Dedifferentiated amniotic fluid mesenchymal stem cell (primary cell): ENCODE data around the gene CPEB1.

Experiments
- DNase-seq: peaks from one replicate; pipeline ENCODE4 v3.0.0-alpha.2; 2016; ENCODE audit errors: extremely low spot score

CPEB1 gene

GRCh38 chr15:82595203-82595602 lies 52.0 kb downstream of the CPEB1 start:
- DNase-seq = no peak

- no peak for DNase-seq
Observed at GRCh38 chr15:82587805-82588204, 59.4 kb downstream of the CPEB1 start.

- peak; percentile 66 for DNase-seq
Observed at GRCh38 chr15:82585072-82585471, 62.1 kb downstream of the CPEB1 start.

GRCh38 chr15:82580713-82581112 lies 66.5 kb downstream of the CPEB1 start:
- DNase-seq = no peak

DNA sequence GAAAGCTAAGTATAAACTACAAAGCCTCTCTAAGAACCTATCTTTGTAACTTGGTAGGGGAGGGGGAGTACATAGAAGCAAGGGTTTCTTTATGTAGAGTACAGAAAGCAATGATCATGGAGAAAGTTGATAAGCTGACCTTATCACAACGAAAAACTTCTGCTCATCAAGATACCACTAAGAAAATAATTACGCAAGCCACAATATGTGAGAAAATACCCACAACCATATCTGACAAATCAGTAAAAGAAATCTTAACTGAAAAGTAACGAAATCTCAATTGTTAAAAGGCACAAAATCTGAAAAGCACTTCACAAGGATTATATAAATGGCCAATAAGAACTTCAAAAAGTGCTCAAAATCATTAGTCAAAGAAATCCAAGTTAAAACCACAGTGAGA lies 71.8 kb downstream of the CPEB1 start:
- DNase-seq = no peak

- DNase-seq = no peak
Observed at GRCh38 chr15:82572986-82573385, 74.2 kb downstream of the CPEB1 start.

DNA sequence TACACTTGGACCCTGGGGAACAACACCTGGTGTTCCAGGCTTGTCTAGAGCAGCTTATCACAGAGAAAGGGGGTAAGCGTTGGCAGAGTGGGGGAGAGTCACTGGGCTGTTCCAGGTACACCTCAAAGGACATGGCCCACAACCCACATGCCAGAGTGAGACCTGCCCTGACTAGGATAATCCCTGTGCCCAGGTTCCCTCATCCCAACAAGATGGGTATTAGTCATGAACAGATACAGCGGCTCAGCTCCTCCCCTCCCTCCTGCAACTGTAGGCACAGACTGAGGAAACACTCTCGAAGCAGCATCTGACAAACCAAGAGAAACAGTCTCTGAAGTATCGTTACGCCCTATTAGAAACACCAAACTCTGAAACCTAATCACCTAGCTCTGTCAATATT lies 74.9 kb downstream of the CPEB1 start:
- DNase-seq = no peak

DNA sequence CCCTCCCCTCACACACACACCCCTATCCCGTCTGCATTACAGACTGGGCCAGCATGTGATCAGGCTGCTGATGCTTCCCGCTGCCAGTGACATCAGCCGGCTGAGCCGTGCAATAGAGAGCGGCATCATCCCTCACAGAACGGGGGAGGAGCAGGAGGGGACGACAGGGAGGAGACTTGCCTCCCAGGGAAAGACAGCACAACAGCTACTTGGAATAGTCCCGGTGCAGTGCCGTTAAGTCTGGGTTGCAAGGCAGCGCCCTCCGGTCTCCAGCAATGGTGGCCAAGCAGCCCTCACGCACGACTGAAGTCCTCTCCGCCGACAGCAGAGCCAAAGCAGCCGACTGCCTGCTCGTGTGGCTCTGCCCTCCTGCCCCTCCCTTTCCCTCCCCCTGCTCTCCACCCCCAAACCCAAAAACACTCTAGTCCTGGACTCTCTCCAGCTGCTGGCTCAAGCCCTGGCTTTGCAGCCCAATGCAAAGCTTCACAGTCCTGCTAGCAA lies 75.4 kb downstream of the CPEB1 start:
- DNase-seq = peak; percentile 75

- DNase-seq = no peak
Observed at GRCh38 chr15:82570721-82571508, 76.2 kb downstream of the CPEB1 start.

GRCh38 chr15:82569834-82570233 lies 77.3 kb downstream of the CPEB1 start:
- DNase-seq = no peak

DNA sequence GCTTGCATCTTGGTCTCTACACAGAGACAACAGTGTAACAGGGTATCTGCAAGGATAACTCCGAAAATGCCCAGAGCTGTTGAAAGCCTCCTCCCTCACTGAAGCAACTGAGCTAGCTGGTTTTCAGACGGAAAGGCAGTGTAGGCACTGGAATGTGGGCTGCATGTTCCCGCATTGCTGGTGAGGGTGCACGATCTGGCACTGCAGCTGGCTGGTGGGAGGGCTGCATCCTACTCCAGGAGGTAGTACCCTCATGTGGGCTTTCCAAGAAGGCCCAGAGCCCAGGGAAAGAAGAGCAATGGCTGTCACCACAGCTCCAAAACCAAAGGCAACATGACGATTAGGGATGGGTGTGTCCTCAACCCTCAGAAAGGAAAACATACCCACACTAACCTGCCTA lies 78.2 kb downstream of the CPEB1 start:
- DNase-seq = no peak

DNA sequence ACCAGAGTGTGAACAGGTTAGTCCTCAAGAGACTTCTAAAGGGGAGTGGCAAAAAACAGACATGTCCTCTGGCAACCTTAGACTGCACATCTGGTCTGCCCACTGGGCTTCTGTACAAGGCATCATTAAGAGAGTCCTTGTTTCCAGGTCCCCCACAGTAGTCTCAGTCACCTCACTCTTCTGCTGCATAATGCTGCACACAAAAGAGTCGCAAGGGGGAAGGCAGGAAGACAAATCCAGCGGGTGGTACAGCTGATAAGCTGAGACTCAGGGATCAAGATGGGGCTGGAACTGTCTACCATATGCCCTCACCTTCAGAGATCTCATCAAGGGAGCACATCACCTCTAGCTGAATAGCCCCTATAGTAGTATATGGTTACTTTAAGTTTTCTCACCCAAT lies 79.5 kb downstream of the CPEB1 start:
- no peak for DNase-seq

- peak; percentile 44 for DNase-seq
Observed at GRCh38 chr15:82566690-82567089, 80.5 kb downstream of the CPEB1 start.

GRCh38 chr15:82558502-82558901 lies 88.7 kb downstream of the CPEB1 start:
- no peak for DNase-seq

DNA sequence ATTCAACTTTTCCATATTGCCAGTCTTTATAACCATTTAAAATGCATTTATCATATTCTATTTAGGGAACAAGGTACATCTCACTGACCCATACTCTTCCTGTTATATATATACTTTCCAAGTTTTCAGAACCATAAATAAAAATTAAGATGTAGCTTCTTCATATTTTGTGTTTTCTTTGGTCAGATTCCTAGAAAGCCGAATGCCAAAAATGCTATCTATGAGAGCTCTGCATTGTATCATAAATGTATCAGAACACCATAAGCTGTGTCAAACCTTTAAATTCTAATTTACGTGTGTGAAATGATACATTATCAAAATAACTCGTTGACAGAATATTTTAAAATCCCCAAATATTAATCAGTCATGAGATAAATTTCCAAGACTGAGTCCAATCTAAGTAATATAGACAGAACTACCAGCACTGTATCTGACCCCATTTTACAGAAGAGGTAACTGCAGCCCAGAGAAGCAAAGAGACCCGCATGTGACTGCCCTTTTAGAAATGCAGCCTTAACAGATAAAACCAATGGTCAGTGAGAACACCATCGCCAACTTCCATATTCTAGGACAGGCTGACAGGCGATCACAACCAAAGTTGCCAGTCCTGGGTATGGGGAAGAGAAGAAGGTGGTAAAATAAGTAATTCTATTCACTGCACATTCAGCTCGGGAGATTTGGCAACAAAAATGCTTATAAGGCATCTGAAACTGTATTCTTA lies 90.7 kb downstream of the CPEB1 start:
- DNase-seq = no peak

GRCh38 chr15:82554849-82555248 lies 92.3 kb downstream of the CPEB1 start:
- DNase-seq = no peak

- DNase-seq = no peak
Observed at GRCh38 chr15:82554351-82554750, 92.8 kb downstream of the CPEB1 start.

GRCh38 chr15:82553846-82554245 lies 93.3 kb downstream of the CPEB1 start:
- DNase-seq = no peak

DNA sequence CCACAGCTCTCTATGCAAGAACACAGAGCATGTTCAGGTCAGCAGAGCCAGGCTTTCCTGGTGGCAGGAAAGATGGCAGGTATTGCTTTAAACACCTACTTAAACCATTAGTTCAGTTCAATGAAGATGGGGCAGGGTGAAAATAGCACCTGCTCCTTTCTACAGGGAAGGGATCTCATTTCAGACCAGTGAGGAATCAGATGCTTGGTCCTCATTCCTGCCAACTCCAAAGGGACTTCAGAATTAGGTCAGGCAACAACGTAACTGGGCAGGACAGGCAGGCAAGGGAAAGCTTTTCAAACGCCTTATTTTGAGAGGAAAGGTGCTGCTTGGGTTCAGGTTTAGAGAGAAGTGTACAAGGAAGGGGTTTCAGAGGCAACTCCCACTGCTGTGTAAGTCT lies 94.3 kb downstream of the CPEB1 start:
- DNase-seq = no peak

GRCh38 chr15:82551646-82552247 lies 95.4 kb downstream of the CPEB1 start:
- DNase-seq = no peak

GRCh38 chr15:82549199-82549665 lies 97.9 kb downstream of the CPEB1 start:
- DNase-seq = no peak

DNA sequence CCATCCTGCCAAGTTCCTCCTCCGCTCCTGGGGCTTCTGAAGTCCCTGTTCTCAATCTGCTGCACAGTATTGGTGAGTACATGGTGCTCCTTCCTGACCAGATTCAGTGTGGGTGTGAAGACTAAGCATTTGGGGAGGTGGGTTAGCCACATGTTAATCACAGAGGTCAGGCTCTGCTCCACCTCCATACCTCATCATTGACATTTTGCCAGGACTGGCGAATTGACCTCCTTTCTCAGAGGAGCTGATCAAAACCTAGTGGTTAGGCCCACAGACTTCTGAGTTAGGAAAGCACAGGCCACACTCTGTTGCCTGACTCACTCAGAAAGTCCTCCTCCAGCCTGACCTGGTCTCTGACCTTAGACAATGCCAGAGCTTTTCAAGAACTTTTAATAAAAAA lies 98.5 kb downstream of the CPEB1 start:
- DNase-seq = no peak

DNA sequence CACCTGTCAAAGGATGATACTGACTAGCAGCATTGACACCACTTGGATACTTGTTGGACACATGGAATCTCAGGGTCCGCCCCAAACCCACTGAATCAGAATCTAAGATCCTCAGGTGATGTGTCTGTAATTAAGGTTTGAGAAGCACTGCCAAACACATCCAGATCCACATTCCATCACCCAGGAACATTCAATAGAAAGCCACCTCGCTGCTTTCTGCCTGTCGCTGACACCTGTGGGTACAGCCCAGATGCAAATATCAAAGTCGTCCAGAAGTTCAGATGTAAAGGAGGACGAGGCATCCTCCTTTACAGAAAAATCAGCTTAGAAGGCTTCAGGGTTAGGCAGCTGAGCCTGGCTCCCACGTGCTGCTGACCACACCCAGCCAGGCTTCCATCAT lies 101.7 kb downstream of the CPEB1 start:
- no peak for DNase-seq
